Memory B cell (primary cell): ENCODE measurements around the gene PRPF40A.

ENCODE experiments used
- ATAC-seq: fragments of 150-1000 bp; cut with Tn5 transposase; 2 replicates; pipeline ENCODE4 v1.10.0; 2021; ENCODE audit warnings: low read depth, mild to moderate bottlenecking, moderate library complexity
- DNase-seq, 2 donors: peaks; one replicate each; pipeline ENCODE4 v3.0.0; 2022; ENCODE audit warnings: low spot score in 2 of 2
- H3K27ac Mint-ChIP-seq: one replicate; pipeline ENCODE4 v1.8.0; 2022; ENCODE audit warnings: mild to moderate bottlenecking, moderate library complexity, mixed read lengths
- H3K27me3 Mint-ChIP-seq: one replicate; pipeline ENCODE4 v1.8.0; 2022; ENCODE audit warnings: mixed read lengths
- H3K36me3 Mint-ChIP-seq: one replicate; pipeline ENCODE4 v1.8.0; 2022; ENCODE audit warnings: mild to moderate bottlenecking, mixed read lengths
- H3K4me1 Mint-ChIP-seq: one replicate; pipeline ENCODE4 v1.8.0; 2022; ENCODE audit warnings: mixed read lengths
- H3K4me3 Mint-ChIP-seq: one replicate; pipeline ENCODE4 v1.8.0; 2022; ENCODE audit warnings: mild to moderate bottlenecking, moderate library complexity, mixed read lengths
- H3K9me3 Mint-ChIP-seq: one replicate; pipeline ENCODE4 v1.8.0; 2022; ENCODE audit warnings: mixed read lengths

The PRPF40A gene

DNA sequence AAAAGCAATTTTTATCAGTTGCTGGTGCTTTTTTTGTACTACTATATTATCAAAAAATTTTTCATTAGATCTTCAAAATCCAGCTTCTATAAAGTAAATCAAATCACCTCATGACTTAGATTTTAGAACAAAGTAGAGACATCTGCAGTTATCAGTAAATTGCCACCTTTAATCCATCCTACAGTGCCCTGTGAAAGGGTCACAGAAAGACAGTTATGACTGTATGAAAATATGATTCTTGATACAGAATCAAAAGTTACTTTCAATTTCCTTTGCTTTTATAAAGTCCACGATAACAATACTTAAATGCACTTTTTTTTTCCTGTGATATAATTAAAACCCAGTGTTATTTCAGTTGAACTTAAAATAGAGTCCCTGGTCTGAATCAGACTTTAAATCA lies 61.4 kb downstream of the PRPF40A start:
- Mint-ChIP-seq H3K9me3 (no peaks in the 10 kb centered on the region), H3K4me3 (no peak overlapping the region), H3K36me3 (peaks cover 15% of the 10 kb centered on the region), H3K27me3 (no peaks in the 10 kb centered on the region), H3K4me1 (no peaks in the 10 kb centered on the region), H3K27ac (no peak overlapping the region)
- ATAC-seq = no peak
- no peak for DNase-seq

DNA sequence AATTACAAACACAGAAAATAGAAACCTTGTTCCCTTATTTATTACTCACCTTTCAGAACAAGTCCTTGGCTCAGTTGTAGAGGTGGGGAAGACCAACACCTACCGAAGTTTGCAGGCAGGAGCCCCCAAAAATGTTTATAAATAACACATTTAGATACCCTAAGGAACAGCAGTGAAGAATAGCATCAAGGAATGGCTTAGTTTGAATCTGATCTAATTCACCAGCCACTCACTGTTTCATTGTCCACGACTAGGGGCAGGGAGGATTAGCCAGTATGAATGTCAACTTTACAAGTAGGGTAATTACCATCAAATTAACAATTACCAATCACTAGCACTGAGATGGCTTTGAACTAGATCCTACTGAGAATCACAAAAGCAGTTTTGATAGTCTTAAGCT lies 65.4 kb downstream of the PRPF40A start:
- no peaks in the 10 kb centered on the region for H3K4me1 Mint-ChIP-seq
- peaks cover 4% of the 10 kb centered on the region for H3K36me3 Mint-ChIP-seq
- H3K9me3 Mint-ChIP-seq = no peaks in the 10 kb centered on the region
- H3K4me3 Mint-ChIP-seq = no peak overlapping the region
- H3K27me3 Mint-ChIP-seq = no peaks in the 10 kb centered on the region
- DNase-seq (no peak), ATAC-seq (no peak)
- no peak overlapping the region for H3K27ac Mint-ChIP-seq

DNA sequence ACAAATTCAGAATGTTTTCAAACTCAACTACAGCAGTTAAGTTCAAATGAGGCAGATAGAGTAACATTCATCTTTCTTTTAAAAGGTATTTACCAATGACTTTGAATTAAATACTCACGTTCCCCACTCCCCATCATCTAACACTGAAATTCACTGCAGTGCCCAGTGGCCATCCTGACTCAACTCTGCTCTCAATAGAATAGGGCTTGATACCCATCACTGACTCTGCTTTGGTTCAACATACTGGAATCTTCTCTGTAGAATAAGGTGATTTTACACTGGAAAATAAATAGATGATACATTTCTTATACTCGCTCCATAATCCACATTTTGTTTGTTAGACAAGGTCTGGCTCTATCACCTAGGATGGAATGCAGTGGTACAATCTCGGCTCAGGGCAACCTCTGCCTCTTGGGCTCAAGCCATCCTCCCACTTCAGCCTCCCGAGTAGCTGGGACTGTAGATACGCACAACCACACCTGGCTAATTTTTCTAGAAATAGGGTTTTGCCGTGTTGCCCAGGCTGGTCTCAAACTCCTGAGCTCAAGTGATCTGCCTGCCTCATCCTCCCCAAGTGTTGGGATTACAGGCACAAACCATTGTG lies 66.4 kb downstream of the PRPF40A start:
- Mint-ChIP-seq H3K9me3 (no peaks in the 10 kb centered on the region), H3K4me1 (no peaks in the 10 kb centered on the region), H3K27me3 (no peaks in the 10 kb centered on the region), H3K36me3 (no peaks in the 10 kb centered on the region), H3K27ac (peak overlapping the region; percentile 73), H3K4me3 (no peak overlapping the region)
- DNase-seq (no peak), ATAC-seq (no peak)

DNA sequence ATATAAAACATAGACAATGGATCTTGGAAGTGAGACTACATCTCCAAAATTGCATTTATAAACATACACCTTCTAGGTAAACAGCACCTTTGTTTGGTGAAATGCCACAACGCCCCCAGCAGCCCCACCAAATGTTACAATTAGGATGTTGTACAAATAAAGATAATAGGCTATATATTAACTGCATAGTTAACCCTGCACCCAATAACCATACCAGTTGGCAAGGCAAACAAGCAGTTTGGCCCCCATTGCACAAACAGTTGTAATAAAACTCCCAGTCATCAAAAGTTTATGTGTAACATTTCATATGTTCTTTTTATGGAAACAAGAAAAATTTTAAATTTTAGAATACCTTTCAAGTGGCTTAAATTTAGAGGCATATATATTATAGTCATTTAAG lies 67.3 kb downstream of the PRPF40A start:
- no peaks in the 10 kb centered on the region for H3K4me1 Mint-ChIP-seq
- ATAC-seq = no peak
- no peaks in the 10 kb centered on the region for H3K27me3 Mint-ChIP-seq
- DNase-seq = no peak
- H3K36me3 Mint-ChIP-seq = no peaks in the 10 kb centered on the region
- H3K9me3 Mint-ChIP-seq = no peaks in the 10 kb centered on the region
- no peak overlapping the region for H3K27ac Mint-ChIP-seq
- no peak overlapping the region for H3K4me3 Mint-ChIP-seq

DNA sequence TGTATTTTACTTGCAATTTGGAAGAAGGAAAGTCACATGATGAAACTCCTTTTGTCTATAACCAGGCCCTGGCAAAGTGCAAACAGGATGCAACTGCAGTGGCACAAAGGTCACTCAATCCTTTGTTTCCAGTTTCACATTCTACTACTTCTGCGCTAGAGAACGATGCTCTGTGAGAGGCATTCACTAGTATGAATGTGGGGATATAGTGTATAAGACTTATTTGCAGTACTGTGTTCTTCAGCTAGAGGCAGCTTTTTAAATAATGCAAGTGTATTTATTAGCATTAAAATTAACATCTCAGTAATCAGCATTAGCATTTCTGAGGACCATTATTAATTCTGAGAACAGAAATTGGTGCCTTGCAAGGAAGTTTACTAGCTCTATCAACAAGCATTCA lies 68.9 kb downstream of the PRPF40A start:
- Mint-ChIP-seq H3K36me3 (no peaks in the 10 kb centered on the region), H3K4me3 (no peak overlapping the region), H3K9me3 (no peaks in the 10 kb centered on the region), H3K27me3 (no peaks in the 10 kb centered on the region), H3K4me1 (no peaks in the 10 kb centered on the region), H3K27ac (peak overlapping the region; percentile 11)
- ATAC-seq (peak; percentile 27), DNase-seq (no peak)

DNA sequence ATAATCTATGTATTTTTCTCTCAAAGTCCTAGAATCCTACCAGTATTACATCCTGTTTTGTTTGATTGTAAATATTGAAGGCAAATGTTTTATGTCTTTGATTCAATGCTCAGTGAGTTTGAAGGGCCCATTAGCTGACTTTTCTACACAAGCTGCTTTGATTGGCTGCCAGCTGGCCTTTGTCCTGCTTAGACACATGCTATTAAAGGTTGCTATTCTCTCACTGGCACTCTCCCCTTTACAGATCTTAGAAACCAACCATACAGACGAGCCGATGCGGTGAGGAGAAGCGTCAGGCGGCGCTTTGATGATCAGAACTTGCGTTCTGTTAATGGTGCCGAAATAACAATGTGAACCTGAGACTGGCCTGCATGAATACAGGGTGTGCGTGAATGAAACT lies 69.7 kb downstream of the PRPF40A start:
- ATAC-seq = no peak
- no peak for DNase-seq
- Mint-ChIP-seq H3K4me1 (no peaks in the 10 kb centered on the region), H3K9me3 (no peaks in the 10 kb centered on the region), H3K36me3 (no peaks in the 10 kb centered on the region), H3K27me3 (no peaks in the 10 kb centered on the region), H3K27ac (peak overlapping the region; percentile 73), H3K4me3 (no peak overlapping the region)

DNA sequence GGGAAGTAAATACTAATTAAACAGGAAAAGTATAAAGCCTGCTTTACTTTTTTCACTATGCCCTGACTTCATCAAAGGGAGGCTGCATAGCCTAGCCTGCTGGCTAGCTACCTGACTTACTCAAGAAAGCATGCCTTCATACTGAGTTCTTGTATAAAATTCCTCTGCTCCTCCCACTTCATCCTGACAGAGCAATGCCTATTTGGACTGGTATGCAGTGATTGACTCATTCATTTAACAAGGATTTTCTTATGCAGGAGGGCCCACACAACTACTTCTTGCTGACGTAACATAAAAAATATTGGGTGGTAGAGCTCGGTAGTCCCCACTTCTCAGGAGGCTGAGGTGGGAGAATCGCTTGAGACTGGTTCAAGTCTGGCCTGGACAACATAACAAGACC lies 70.5 kb downstream of the PRPF40A start:
- no peaks in the 10 kb centered on the region for H3K4me1 Mint-ChIP-seq
- H3K36me3 Mint-ChIP-seq = no peaks in the 10 kb centered on the region
- no peak overlapping the region for H3K4me3 Mint-ChIP-seq
- peak overlapping the region; percentile 35 for H3K27ac Mint-ChIP-seq
- H3K27me3 Mint-ChIP-seq = no peaks in the 10 kb centered on the region
- H3K9me3 Mint-ChIP-seq = no peaks in the 10 kb centered on the region
- no peak for DNase-seq
- no peak for ATAC-seq

DNA sequence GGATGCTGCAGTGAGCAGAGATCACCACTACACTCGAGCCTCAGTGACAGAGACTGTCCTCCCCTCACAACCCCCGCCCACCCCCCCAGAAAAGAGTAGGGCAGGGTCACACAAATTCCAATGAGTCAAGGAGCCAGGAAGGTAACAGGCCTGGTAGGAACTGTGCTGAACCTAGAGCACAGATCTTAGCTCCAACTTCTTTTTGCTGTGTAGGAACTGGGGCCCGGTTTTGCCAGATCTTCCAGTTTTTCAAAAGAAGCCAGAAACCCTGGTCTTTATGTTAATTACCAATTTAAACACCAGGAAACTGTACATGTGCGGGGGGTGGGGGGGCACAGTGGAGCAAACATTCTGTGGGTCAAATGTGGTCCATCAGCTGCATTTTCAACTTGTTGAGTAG lies 71.0 kb downstream of the PRPF40A start:
- no peaks in the 10 kb centered on the region for H3K27me3 Mint-ChIP-seq
- no peak overlapping the region for H3K4me3 Mint-ChIP-seq
- no peak overlapping the region for H3K27ac Mint-ChIP-seq
- no peaks in the 10 kb centered on the region for H3K9me3 Mint-ChIP-seq
- no peaks in the 10 kb centered on the region for H3K36me3 Mint-ChIP-seq
- H3K4me1 Mint-ChIP-seq = no peaks in the 10 kb centered on the region
- DNase-seq (no peak), ATAC-seq (no peak)

DNA sequence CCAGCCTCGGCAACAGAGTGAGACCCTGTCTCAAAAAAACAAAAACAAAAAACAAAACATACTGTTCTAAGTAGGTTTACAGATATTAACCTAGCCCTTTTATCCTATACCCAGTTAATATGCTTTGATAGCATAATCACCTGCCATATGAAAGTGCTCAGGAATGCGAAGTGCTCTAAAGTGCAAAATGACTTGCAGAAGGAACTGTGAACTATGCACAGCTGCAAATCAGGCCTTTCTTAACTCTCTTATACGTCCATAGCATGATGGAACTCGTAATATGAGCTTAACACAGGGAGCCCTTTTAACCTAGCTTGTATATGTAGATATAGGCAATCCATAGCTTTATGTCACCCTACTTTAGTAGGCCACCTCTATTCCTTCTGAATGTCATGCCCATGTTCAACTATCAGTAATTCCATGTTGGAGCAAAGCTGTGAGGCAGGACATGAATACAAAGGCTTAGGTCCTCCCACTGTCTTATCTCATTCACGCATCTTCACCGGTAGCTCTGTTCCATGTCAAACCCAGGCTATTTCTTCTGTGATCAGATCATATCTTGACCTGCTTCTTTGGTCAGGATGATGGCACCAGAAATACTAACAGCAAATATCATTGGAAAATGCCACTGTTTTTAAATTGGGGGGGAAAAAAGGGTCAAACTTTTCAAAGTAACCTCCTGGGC lies 72.9 kb downstream of the PRPF40A start:
- no peak overlapping the region for H3K4me3 Mint-ChIP-seq
- DNase-seq = no peak
- ATAC-seq = no peak
- no peaks in the 10 kb centered on the region for H3K4me1 Mint-ChIP-seq
- no peaks in the 10 kb centered on the region for H3K9me3 Mint-ChIP-seq
- no peak overlapping the region for H3K27ac Mint-ChIP-seq
- H3K36me3 Mint-ChIP-seq = no peaks in the 10 kb centered on the region
- peaks cover 1% of the 10 kb centered on the region for H3K27me3 Mint-ChIP-seq

DNA sequence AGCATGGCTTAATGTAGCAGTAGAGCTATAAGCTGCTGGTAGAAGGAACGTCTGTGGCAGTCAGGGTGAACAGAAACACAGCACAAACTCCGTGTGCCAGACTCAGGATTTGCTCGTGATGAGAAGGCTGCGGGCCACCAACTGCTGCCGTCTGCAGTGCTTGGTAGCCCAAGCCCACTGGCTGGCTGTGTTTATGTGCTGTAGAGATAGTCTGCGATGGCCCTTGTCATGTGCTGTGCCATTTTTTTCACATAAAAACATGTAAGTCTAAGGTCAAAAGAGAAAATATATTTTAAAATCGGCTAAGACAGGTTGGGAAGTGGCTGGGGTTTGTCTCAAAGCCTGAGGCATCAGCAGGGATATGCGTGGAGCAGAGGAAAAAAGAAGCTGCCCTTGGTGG lies 78.7 kb downstream of the PRPF40A start:
- peaks cover 1% of the 10 kb centered on the region for H3K27me3 Mint-ChIP-seq

DNA sequence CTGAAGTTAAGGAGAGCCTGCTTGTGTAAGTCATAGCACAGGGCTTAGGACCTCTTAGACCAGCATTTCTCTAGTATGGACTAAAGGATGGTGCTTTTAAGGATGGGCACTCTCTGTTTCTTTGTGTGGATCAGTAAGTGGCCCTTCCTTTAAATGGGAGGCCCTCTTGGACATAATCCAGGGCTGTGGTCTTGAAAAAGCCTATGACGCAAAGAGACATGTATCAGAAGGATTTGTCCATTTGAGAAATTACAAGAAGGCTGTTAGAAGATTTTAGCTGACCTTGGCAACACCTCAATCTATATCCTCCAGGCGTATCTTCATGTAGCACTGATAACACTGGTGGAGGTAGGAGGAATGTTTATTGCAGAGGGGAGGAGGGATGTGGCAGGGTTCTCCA lies 79.2 kb downstream of the PRPF40A start:
- no peaks in the 10 kb centered on the region for H3K36me3 Mint-ChIP-seq

More for the DNA sequence above, 78.7 kb downstream of the PRPF40A start:
- Mint-ChIP-seq H3K27ac (no peak overlapping the region), H3K4me1 (no peaks in the 10 kb centered on the region), H3K9me3 (no peaks in the 10 kb centered on the region), H3K36me3 (no peaks in the 10 kb centered on the region), H3K4me3 (no peak overlapping the region)
- DNase-seq = no peak
- no peak for ATAC-seq

DNA sequence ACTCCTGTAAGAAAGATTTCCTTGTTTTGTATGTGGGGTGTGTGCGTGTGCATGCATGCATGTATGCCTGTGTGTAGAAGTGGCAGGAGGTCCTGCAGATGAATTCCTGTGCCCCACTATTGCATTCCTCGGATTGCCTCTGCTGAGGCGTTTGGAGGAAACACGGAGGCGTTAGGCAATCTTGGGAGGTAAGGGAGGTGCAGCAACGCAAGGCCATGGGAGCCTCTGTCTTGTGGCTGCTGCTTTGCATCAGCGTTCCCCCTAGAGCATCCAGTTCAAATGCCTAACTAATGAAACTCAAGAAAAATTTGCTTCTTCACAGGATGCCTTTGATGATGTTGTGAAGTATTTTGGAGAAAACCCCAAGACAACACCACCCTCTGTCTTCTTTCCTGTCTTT lies 80.0 kb downstream of the PRPF40A start:
- Mint-ChIP-seq H3K4me3 (no peak overlapping the region), H3K27ac (no peak overlapping the region), H3K9me3 (no peaks in the 10 kb centered on the region), H3K4me1 (no peaks in the 10 kb centered on the region), H3K27me3 (peaks cover 1% of the 10 kb centered on the region), H3K36me3 (no peaks in the 10 kb centered on the region)
- DNase-seq = no peak
- no peak for ATAC-seq

More for the DNA sequence above, 79.2 kb downstream of the PRPF40A start:
- no peak overlapping the region for H3K4me3 Mint-ChIP-seq
- peaks cover 1% of the 10 kb centered on the region for H3K27me3 Mint-ChIP-seq
- no peak overlapping the region for H3K27ac Mint-ChIP-seq
- no peaks in the 10 kb centered on the region for H3K4me1 Mint-ChIP-seq
- no peak for DNase-seq
- no peaks in the 10 kb centered on the region for H3K9me3 Mint-ChIP-seq
- ATAC-seq = no peak

DNA sequence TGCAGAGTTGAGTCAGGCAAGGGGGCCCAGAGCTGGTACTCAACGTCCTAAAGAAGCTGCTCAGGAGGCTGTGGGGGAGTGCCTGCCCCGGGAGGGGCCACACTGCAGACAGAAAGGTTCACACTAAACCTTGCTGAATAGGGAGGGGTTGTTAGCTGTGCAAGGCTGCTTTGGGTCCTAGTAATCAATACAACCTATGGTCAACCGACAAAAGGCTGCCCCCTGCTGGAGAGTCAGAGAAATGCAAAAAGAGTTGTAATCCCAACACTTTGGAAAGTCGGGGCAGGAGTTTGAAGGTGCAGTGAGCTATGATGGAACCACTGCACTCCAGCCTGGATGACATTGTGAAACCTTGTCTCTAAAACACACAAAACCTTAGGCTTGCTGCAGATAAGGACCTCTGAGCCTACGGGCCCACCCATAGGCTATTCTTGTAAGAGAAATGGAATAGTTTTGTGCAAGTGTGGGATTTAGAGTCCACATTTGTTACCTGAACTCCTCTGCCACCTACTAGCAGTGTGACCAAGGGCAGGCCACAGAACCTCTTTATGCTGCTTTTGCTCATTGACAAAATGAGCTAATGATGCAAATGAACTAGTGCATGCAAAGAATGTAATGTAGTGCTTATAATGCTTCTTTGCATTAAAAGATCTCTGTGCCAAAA lies 81.5 kb downstream of the PRPF40A start:
- Mint-ChIP-seq H3K27ac (no peak overlapping the region), H3K4me1 (no peaks in the 10 kb centered on the region), H3K36me3 (no peaks in the 10 kb centered on the region), H3K9me3 (no peaks in the 10 kb centered on the region), H3K27me3 (peaks cover 1% of the 10 kb centered on the region), H3K4me3 (no peak overlapping the region)
- DNase-seq = peak; percentile 62 to 65
- peak; percentile 73 for ATAC-seq

DNA sequence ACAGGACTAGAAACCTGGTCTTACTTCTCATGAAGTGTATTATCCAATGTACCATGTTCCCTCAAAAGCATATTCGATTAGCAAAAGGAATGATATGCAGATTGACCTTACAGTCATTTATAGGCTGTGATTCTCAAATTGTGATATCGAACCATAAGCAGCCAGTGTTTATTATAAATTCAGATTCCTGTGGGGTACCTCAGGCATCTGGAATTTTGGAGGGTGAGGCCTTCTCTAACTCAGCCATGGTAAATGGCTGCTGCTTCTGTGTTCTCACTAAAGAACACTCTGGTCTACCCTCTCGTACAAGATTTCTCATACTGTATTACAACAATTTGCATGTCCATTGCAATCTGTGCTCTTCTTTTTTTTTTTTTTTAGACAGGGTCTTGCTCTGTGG lies 84.5 kb downstream of the PRPF40A start:
- Mint-ChIP-seq H3K9me3 (no peaks in the 10 kb centered on the region), H3K36me3 (no peaks in the 10 kb centered on the region), H3K4me3 (no peak overlapping the region), H3K4me1 (no peaks in the 10 kb centered on the region), H3K27ac (no peak overlapping the region), H3K27me3 (no peaks in the 10 kb centered on the region)
- no peak for DNase-seq
- ATAC-seq = no peak

DNA sequence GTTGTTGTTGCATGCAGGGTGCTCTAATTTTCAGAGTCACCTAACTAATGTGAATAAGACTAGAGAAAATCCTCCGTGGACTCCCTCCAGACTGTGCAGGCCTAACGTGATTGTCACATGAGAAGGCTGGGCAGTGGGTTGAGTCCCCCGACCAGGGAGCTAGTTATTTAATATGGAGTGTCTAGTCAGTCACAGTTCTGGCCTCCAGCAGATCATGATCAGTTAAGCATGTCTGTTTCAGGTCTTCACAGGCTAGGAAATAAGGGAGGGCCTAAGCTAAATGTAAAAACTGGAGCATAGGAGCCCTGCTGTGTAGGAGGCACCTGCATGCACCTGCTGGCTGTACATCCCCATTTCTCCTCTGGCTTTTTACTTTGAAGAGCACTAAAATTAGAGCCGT lies 86.8 kb downstream of the PRPF40A start:
- Mint-ChIP-seq H3K36me3 (no peaks in the 10 kb centered on the region), H3K4me1 (no peaks in the 10 kb centered on the region), H3K27me3 (no peaks in the 10 kb centered on the region), H3K27ac (no peak overlapping the region), H3K9me3 (no peaks in the 10 kb centered on the region), H3K4me3 (no peak overlapping the region)
- no peak for ATAC-seq
- DNase-seq = no peak
